Posterior cingulate gyrus (tissue), 11 donors: ENCODE data around the gene CELF5.
A peak's percentile ranks its signal among the peaks of the same experiment; 100 is the strongest.
"Not testable (repeated sequence)": the region's sequence is repeated elsewhere in the genome, so short reads cannot be mapped to it uniquely, and the experiment has no call there.

Experiments
- DNase-seq, 10 donors: peaks; one replicate each; pipeline versions ENCODE4 v3.0.0 to v3.0.0-alpha.2; 2020 to 2021; ENCODE audit warnings: mixed read lengths in 3 of 10
- intact Hi-C: fragments of 100-400 bp; cut with DNase I; formaldehyde crosslinking; loops from one replicate; pipeline ENCODE4 v1.15.1; 2023

The CELF5 gene

DNA sequence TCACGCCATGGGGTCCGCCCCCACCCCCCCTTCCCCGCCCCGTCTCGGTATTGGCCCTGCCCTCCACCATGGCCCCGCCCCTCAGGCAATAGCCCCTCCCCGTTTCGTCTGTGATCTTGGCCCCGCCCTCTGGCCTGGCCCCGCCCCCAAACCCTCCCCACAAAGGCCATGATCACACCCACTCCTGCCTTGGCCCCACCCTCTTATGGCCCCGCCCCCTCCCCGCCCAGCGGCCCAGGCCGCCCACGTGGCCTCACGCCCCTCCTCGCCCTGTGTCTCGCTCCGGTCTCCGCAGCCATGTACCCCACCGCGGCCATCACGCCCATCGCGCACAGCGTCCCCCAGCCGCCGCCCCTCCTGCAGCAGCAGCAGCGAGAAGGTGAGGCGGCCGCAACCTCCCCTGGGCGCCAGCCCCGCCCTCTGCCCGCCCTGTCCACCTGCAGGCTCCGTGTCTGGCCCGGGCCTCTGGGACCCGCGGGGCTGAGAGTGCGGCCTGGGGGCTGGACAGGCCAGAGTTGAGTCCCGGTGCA is 61.3 kb downstream of the CELF5 start:
- intact Hi-C loops: no loop called here
- no peak for DNase-seq

DNA sequence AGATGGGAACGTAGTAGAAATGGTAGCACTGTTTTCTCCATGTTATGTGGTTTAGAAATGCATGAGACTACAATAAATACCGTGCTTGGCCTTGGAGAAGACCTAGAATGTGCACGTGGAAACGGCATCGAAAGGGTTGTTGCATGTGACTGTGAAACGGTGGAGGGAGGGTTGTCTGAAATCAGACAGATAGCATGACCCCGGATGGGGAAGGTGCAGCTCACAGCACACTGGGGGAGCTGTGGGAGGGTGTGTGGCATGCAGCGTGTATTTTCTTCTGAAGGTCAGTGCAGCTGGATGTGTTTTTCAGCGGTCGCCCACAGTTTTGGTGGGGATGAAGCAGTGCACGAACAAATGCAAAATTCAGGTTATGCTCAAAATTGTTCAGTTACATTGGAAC is 63.4 kb downstream of the CELF5 start:
- peak in 1 of 10 donors; percentile 63 for DNase-seq
- intact Hi-C loops: no loop called here

DNA sequence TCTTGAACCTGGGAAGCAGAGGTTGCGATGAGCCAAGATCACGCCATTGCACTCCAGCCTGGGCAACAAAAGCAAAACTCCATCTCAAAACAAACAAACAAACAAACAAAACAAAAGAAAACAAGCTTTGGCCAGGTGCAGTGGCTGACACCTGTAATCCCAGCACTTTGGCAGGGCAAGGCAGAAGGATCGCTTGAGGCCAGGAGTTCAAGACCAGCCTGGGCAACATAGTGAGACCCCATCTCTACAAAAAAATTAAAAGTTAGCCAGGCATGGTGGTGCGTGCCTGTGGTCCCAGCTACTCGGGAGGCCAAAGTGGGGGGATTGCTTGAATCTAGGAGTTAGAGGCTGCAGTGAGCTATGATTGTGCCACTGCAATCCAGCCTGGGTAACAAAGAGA is 64.0 kb downstream of the CELF5 start:
- intact Hi-C loops: not testable (repeated sequence)
- DNase-seq: peak in 1 of 10 donors; percentile 5

DNA sequence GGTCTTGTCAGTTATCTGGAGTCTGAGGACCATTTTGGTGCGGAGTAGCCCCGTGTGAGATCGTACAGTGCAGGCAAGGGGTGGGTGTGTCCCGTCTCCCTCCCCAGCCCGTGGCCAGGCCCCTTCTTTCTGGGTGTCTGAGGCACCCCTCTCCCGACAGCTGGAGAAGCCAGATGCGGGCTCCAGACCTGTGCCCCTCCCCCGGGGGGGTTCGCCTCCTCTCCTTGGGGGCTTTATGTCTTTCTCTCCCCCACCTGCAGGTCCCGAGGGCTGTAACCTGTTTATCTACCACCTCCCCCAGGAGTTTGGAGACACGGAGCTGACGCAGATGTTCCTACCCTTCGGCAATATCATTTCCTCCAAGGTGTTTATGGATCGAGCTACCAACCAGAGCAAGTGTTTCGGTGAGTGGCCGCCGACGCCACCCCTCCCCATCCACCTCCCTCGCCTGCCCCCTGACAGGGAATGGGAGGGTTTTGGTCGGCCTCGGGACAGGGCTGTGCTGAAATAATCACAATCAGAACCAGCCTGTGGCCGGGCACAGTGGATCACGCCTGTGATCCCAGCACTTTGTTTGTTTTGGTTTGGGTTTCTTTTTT is 65.6 kb downstream of the CELF5 start:
- peak in 2 of 10 donors; percentile 61 to 70 for DNase-seq
- intact Hi-C loops: no loop called here

DNA sequence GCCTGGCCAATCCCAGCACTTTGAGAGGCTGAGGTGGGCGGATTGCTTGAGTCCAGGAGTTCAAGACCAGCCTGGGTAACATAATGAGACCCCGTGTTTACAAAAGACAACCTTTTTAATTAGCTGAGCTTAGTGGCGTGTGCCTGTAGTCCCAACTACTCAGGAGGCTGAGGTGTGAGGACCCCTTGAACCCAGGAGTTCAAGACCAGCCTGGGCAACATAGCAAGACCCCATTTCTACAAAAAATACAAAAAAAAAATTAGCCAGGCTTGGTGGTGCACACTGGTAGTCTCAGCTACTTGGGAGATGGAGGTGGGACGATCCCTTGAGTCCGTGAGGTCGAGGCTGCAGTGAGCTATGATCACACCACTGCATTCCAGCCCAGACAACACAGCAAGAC is 66.4 kb downstream of the CELF5 start:
- DNase-seq, intact Hi-C loops: not testable (repeated sequence)

DNA sequence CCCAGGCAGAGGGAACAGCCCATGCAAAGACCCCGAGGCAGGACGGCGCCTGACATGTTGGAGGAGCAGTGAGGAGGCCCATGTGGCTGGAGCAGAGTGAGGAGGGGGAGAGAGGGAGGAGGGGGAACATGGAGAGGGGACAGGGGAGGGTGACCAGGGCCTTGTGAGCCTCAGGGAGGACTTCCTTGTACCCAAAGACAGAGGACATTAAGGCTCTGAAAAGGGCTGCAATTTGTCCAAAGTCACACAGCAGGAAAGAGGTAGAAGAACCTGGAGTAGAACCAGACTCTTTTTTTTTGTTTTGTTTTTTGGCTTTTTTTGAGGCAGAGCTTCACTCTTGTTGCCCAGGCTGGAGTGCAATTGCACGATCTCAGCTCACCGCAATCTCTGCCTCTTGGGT is 67.2 kb downstream of the CELF5 start:
- DNase-seq: peak in 2 of 10 donors; percentile 31 to 42
- intact Hi-C loops: no loop called here

DNA sequence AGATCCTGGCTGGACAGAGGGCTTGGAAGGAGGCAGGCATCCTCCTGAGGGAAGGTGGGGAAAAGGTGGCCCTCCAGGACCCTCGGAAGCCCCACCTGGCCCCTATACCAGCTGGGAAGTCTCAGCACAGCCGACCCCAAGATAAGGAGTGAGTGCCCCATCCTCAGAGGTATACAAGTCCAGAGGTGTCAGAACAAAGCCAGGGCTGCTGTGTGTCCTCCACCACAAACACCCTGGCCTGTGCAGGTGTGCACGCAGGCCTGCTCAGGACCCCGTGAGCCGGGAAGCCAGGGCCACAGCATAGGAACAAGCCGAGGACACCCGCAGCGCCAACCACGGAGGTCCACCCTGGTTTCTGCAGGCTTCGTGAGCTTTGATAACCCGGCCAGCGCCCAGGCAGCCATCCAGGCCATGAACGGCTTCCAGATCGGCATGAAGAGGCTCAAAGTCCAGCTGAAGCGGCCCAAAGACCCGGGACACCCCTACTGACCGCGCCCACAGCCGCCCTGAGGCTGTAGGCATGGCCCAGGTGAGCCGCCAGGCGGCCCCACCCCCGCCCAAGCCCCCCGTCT is 68.6 kb downstream of the CELF5 start:
- DNase-seq: peak in 3 of 10 donors; percentile 33 to 72 (median 68)
- intact Hi-C loops: no loop called here

DNA sequence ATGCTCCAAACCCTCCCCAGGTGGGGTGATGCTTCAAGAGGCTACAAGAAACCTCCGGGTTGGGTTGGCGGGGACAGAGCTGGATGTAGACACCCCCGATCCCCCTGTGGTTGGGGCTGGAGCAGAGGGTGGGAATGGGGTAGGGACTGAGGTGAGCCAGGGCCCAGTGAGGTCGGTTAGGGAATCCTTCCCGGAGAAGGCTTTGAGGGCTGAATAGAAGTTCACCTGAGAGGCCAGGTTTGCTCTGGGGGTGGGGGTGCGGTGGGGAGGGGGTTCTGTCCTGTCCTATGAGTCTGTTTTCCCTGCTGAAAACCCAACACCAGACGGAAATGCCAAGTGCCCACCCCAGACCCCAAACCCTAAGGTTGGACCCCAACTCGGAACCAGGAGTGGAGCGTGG is 69.1 kb downstream of the CELF5 start:
- peak in 2 of 10 donors; percentile 13 to 30 for DNase-seq
- intact Hi-C loops: no loop called here

DNA sequence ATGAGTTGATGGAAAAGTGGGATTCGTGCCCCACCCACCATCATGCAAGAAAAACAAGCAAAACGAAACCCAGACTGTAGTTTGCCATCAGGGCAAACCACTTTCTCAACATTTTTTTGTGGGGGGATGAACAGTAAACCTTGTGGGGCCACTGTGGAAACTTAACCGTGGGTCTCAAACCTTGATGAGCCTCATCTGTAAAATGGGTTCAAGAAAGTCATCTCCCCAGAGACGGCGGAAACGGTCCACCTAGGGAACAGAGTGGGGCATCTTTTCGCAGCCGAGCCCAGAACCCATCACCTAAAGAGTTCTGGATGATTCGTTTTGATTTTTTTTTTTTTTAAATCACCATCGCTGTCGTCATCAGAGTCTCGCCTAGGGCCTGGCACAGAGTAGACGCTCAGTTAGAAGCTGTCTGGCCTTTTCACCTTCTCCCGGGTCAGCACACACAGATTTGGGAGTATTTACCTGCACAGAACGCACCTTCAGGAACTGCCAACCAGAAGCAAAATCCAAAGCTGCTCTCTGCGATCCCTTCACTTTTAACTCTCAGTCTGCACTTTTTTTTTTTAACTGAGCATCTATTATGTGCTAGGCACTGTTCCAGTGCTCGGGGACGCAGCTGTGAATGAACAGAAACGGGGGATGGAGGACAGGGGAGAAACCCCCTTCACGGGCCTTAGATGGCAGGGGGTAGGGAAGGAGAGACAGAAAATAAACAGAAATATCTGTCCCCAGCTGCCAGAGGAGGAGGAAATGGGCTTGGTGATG is 69.8 kb downstream of the CELF5 start:
- peak in 3 of 10 donors; percentile 33 to 52 (median 40) for DNase-seq

DNA sequence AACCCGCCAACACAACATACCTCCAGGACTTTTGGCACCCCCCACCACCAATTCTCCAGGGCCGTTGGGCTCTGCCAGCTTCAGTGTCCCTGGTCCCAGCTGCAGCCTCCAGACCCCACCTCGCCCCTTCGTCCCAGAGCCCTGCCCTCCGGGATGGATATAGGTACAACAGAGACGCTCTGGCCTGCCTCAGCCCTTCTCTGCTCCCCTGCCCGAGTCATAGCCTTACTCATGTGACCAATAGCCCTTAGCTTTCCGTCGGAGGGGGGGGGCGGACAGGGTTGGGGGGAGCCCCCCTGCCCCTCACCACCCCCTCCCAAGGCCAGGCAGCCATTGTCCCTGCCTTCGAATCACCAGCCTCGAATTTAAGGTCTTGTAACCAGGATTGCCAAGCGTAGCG is 71.1 kb downstream of the CELF5 start:
- intact Hi-C loops: no loop called here

More for the DNA sequence above, 69.8 kb downstream of the CELF5 start:
- intact Hi-C loops: no loop called here

DNA sequence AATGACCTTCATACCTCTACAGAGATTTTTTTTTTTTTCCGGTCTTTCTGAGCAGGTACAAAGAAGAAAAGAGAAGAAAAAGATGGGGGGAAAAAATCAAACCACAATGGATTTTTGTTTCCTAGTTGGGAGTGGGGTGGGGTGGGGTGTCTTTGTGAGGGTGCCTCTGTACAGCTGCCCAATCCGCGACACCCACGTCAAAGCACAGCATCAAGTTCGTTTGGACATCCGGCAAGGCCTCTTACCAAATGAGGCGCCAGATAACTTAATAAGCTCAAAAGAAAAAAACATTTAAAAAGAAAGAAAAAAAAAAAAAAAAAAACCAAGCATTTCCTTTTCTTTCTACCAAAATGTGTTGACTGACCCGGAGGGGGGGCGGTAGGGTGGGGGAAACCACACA is 71.6 kb downstream of the CELF5 start:
- intact Hi-C loops: no loop called here

More for the DNA sequence above, 71.1 kb downstream of the CELF5 start:
- peak in 3 of 10 donors; percentile 47 to 63 (median 61) for DNase-seq

DNA sequence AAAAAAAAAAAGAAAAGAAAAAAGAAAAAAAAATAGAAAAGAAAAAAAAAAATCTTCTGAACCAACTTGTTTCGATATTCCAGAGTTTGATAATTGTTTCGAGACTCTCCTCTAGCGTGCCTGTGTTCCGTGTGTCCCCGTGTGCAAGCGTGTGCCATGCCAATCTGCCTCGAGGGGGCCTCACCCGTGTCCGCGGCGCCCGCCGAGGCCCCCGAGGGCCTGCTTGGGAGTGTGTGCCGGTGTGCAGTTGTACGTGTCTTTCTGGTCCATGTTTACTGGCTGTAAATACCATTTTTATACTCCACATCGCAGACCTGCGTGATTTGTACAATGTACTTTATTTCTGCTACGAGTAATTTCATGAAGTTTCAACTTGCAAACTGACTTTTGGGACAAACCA is 72.0 kb downstream of the CELF5 start:
- intact Hi-C loops: no loop called here
- peak in 3 of 10 donors; percentile 42 to 63 (median 59) for DNase-seq

More for the DNA sequence above, 71.6 kb downstream of the CELF5 start:
- peak in 3 of 10 donors; percentile 27 to 56 (median 35) for DNase-seq

DNA sequence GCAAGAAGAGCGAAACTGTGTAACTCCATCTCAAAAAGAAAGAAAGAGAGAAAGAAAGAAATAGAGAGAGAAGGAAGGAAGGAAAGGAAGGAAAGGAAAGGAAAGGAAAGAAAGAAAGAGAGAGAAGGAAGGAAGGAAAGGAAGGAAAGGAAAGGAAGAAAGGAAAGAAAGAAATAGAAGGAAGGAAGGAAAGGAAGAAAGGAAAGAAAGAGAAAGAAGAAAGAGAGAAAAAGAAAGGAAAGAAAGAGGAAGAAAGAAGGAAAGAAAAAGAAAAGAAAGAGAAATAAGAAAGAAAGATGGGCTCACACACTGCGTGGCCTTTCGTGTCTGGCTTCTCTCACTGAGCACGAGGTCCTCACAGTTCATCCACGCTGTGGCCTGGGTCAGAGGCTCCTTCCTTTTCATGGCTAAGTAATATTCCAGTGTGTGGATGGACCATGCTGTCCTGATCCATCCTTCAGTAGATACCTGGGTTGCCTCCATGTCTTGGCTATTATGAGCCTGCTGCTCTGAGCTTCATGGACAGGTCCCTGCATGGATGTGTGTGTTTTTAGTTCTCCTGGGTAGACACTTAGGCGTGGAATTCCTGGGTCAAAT is 74.5 kb downstream of the CELF5 start:
- intact Hi-C loops: no loop called here

DNA sequence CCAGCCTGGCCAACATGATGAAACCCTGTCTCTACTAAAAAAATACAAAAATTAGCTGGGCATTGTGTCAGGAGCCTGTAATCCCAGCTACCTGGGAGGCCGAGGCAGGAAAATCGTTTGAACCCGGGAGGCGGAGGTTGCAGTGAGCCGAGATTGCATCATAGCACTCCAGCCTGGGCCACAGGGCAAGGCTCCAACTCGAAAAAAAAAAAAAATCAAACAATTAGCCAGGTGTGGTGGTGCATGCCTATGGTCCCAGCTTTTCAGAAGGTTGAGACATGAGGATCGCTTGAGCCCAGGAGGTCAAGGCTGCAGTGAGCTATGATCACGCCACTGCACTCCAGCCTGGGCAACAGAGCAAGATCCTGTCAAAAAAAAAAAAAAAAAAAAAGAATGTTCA is 76.1 kb downstream of the CELF5 start:
- intact Hi-C loops: loop anchor here (10.0 kb wide), 1 partner anchor 414 kb away; no protein-coding TSS in a partner anchor
- peak in 2 of 10 donors; percentile 0 to 22 for DNase-seq

More for the DNA sequence above, 74.5 kb downstream of the CELF5 start:
- DNase-seq: peak in 3 of 10 donors; percentile 22 to 35 (median 24)

DNA sequence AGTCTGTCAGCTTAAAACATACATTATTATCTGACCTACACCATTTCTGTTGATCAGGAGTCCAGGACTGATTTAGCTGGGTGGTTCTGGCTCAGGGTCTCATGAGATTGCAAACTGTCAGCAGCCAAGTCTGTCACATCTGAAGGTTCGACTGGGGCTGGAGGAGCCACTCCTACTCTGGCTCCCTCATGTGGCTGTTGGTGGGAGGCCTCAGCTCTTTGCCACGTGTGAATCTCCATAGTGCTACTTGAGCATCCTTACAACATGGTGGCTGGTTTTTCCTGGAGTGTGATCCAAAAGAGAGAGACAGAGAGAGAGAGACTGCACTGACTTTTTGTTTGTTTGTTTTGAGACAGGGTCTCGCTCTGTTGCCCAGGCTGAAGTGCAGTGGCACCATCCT is 78.3 kb downstream of the CELF5 start:
- DNase-seq: peak in 3 of 10 donors; percentile 8 to 45 (median 9)
- intact Hi-C loops: loop anchor here (10.0 kb wide), 1 partner anchor 412 kb away; no protein-coding TSS in a partner anchor

DNA sequence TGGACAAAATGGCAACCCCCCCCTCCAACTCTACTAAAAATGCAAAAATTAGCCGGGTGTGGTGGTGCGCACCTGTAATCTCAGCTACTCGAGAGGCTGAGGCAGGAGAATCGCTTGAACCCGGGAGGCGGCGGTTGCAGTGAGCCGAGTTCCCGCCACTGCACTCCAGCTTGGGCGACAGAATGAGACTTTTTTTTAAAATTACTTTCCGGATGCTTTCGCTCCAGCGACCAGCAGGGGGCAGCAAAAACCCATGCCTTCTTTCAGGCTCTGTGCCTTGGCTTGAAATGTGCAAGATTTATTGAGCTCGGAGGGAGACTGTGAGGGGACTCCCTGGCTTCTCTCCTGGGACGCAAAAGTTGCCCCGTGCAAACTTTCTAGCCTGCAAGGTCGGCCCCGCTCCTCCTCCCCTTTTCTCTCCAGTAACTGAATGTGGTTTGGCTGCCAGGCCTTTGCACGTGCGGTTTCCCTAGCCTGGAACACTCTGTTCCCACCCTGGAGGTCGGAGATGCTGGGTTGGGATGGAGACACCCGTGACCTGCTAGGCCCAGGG is 80.5 kb downstream of the CELF5 start:
- DNase-seq: peak; percentile 36 to 96 (median 80)
- intact Hi-C loops: loop anchor here (10.0 kb wide), 1 partner anchor 410 kb away; no protein-coding TSS in a partner anchor

DNA sequence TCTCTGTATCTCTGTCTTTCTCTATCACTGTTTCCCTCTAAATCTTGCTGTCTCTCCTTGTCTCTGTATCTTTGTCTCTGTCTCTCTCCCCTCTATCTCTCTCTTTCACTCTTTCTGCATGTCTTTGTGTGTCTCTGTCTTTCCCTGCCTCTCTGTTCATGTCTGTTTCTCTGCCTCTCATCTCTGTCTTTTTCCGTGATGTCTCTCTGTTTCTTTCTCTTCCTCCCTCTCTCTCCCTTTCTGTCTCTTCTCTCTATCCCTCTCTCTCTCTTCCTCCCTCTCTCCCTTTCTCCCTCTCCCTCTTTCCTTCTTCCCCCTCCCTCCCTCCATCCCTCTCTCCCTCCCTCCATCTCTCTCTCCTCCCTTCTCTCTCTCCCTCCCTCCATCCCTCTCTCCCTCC is 85.3 kb downstream of the CELF5 start:
- no peak for DNase-seq
- intact Hi-C loops: loop anchor here (10.0 kb wide), 1 partner anchor 405 kb away; no protein-coding TSS in a partner anchor

DNA sequence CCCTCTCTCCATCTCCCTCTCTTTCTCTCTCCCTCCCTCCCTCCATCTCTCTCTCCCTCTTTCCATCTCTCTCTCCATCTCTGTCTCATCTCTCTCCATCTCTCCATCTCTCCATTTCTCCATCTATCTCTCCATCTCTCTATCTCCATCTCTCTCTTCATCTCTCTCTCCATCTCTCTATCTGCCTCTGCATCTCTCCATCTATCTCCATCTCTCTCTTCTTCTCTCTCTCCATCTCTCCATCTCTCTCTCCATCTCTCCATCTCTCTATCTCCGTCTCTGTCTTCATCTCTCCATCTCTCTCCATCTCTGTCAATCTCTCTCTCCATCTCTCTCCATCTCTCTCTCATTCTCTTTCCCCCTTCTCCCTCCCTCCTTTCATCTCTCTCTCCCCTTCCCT is 85.8 kb downstream of the CELF5 start:
- no peak for DNase-seq
- intact Hi-C loops: no loop called here

DNA sequence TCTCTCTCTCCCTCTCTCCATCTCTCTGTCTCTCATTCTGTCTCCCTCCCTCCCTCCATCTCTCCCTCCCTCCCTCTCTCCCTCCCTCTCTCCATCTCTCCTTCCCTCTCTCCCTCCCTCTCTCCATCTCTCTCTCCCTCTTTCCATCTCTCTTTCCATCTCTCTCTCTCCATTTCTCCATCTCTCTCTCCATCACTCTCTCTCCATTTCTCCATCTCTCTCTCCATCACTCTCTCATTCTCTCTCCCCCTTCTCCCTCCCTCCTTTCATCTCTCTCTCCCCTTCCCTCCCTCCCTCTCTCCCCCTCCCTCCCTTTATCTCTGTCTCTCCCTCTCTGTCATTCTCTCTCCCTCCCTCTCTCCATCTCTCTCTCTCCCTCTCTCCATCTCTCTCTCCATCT is 86.2 kb downstream of the CELF5 start:
- no peak for DNase-seq
- intact Hi-C loops: no loop called here

DNA sequence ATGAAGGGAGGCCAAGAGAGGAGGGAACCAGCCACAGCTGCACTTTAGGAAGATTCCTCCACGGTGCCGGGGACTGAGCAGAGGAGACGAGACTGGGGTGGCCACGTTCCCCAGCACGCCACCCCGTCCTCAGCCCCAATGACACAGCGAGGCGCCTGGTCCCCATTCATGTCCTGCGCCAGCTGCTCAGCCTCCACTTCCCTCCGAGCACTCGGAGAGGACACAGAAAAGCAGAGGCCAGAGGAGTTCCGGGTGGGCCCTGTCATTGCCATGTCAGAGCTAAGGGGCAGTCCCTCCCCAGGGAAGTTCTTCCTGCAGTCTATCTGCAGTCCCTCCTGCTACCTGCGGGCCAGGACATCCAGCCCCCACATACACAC is 88.7 kb downstream of the CELF5 start:
- DNase-seq: peak in 3 of 10 donors; percentile 61 to 73 (median 67)
- intact Hi-C loops: no loop called here
